ENCODE results near the gene KIAA1671. TPM values are rescaled to one million over a fixed set of nuclear protein-coding genes. Genes with fewer than 3 reads are reported as not detected.

Gene KIAA1671
- total and polyA plus RNA-seq, 2 of the 13 experiments (the other 11 are each of a cell fraction or from before 2014, with no cell fraction given): 13.5 to 13.6 TPM

DNA sequence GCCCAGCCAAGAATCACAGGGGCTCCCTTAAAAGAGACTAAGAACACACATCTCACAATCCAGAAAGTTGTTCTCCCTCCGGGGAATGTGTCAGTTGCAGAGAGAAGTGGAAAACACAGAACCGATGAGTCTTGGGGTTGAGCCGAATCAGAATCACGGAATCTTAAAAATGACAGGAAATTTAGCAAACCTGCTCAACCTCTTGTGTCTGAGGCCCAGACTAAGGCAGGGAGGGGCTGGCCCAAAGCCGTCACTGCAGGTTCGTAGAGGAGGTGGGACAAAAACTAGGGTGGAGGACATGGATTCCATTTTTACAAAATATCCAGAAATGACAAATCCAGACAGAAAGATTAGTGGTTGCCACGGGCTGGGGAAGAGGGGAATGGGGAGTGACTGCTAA lies 63.8 kb downstream of the KIAA1671 start:
- FAIRE-seq (no peak), DNase-seq (ENCODE audit: low spot score) (no peak), ATAC-seq (no peak)
- Histone ChIP-seq H3K27ac (ENCODE audit: extremely low read length, insufficient read depth, low read length) (no peak overlapping the region), H3K79me2 (ENCODE audit: insufficient read depth, low read length) (no peaks in the 10 kb centered on the region), H4K20me1 (ENCODE audit: insufficient read depth, low read length) (no peaks in the 10 kb centered on the region), H3K4me3 (replicated peaks in 1 of 3; ENCODE audit: insufficient read depth in 1 of 3, low read depth in 2 of 3, low read length in 3 of 3) (no peak overlapping the region), H3K9me3 (ENCODE audit: low read length) (no peaks in the 10 kb centered on the region), H3K27me3 (ENCODE audit: control insufficient read depth in 1 of 2, insufficient read depth in 2 of 2, low read length in 2 of 2) (no peaks in the 10 kb centered on the region), H3K9ac (ENCODE audit: insufficient read depth, low read depth, low read length) (no peak overlapping the region), H3K4me2 (ENCODE audit: low read depth, low read length) (no peak overlapping the region), H2AFZ (ENCODE audit: low read length) (no peak overlapping the region), H3K4me1 (ENCODE audit: insufficient read depth, low read length) (peaks cover 29% of the 10 kb centered on the region), H3K36me3 (replicated peaks in 1 of 2; ENCODE audit: control insufficient read depth in 1 of 2, insufficient read depth in 2 of 2, low read length in 2 of 2) (no peaks in the 10 kb centered on the region; a peak in 2 of 5 replicates)
- TF ChIP-seq REL (CRISPR knock-in tag; conservative IDR thresholded peaks at IDR 0.05): no peak
- no peak for TF ChIP-seq SRY (CRISPR knock-in tag; IDR thresholded peaks at IDR 0.05)
- no peak for TF ChIP-seq TAF15 (IDR thresholded peaks at IDR 0.05; ENCODE audit: low read depth, low read length, poor library complexity, severe bottlenecking)
- ChIA-PET CTCF (ENCODE audit: low intra/inter-chr PET ratio, low total read pairs) (no interaction called here), POLR2A (no interaction called here)
- 96% methylated on average over 7 of the region's 7 CpGs for WGBS (ENCODE audit: low lambda C conversion rate)
- BruUV-seq (replicated peaks): no TSS peak
- in situ Hi-C loops (cut with HindIII; ENCODE audit: extremely low pct_ligation_motif_present, low pct_unique_long_range_greater_than_20kb) (no loop called here), intact Hi-C loops (cut with micrococcal nuclease; ENCODE audit: unreplicated experiment) (no loop called here)

DNA sequence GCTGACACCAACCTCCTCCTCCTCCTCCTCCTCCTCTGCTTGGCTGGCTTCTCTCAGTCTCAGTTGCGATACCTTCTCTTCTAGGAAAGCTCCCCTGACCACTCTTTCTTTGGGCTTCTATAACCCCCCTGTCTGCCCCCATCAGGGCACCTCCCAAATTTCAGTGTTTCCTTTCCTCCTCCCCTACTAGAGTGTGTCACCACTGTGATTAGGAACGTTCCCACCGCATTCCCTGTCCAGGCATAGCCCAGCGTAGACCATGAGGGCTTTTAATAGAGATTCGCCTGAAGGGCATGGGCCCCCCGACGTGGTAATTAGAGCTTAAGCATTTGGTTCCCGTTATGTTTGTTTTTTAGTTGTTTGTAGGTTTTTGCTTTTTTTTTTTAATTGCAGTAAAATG lies 65.5 kb downstream of the KIAA1671 start:
- in situ Hi-C loops (cut with HindIII; ENCODE audit: extremely low pct_ligation_motif_present, low pct_unique_long_range_greater_than_20kb): no loop called here
- ATAC-seq (no peak), FAIRE-seq (no peak), DNase-seq (ENCODE audit: low spot score) (no peak)
- ChIA-PET POLR2A (no interaction called here), CTCF (ENCODE audit: low intra/inter-chr PET ratio, low total read pairs) (no interaction called here)
- Histone ChIP-seq H3K4me3 (replicated peaks in 1 of 3; ENCODE audit: insufficient read depth in 1 of 3, low read depth in 2 of 3, low read length in 3 of 3) (no peak overlapping the region), H3K36me3 (replicated peaks in 1 of 2; ENCODE audit: control insufficient read depth in 1 of 2, insufficient read depth in 2 of 2, low read length in 2 of 2) (no peaks in the 10 kb centered on the region; a peak in 2 of 5 replicates), H3K27me3 (ENCODE audit: control insufficient read depth in 1 of 2, insufficient read depth in 2 of 2, low read length in 2 of 2) (no peaks in the 10 kb centered on the region), H3K79me2 (ENCODE audit: insufficient read depth, low read length) (no peaks in the 10 kb centered on the region), H4K20me1 (ENCODE audit: insufficient read depth, low read length) (no peaks in the 10 kb centered on the region), H3K4me1 (ENCODE audit: insufficient read depth, low read length) (peaks cover 26% of the 10 kb centered on the region), H3K9ac (ENCODE audit: insufficient read depth, low read depth, low read length) (no peak overlapping the region), H3K4me2 (ENCODE audit: low read depth, low read length) (no peak overlapping the region), H3K9me3 (ENCODE audit: low read length) (no peaks in the 10 kb centered on the region), H2AFZ (ENCODE audit: low read length) (no peak overlapping the region), H3K27ac (ENCODE audit: extremely low read length, insufficient read depth, low read length) (no peak overlapping the region)
- no peak for TF ChIP-seq AGO1 (IDR thresholded peaks at IDR 0.05; ENCODE audit: low read depth, low read length, poor library complexity, severe bottlenecking)
- TF ChIP-seq EHMT2 (IDR thresholded peaks at IDR 0.05; ENCODE audit: borderline replicate concordance, low read depth, low read length): no peak
- TF ChIP-seq PREB (CRISPR knock-in tag; IDR thresholded peaks at IDR 0.05): no peak
- TF ChIP-seq SRSF1 (optimal IDR thresholded peaks at IDR 0.05; ENCODE audit: low read depth, low read length): no peak
- TF ChIP-seq ZNF672 (CRISPR knock-in tag; IDR thresholded peaks at IDR 0.05): no peak
- no peak for TF ChIP-seq ZBTB49 (CRISPR knock-in tag; IDR thresholded peaks at IDR 0.05; ENCODE audit: borderline replicate concordance)
- TF ChIP-seq SIX4 (CRISPR knock-in tag; IDR thresholded peaks at IDR 0.05): no peak
- TF ChIP-seq DNMT3B (CRISPR knock-in tag; conservative IDR thresholded peaks at IDR 0.05): no peak
- TF ChIP-seq ZNF703 (CRISPR knock-in tag; IDR thresholded peaks at IDR 0.05; ENCODE audit: borderline replicate concordance): no peak
- TF ChIP-seq SRSF4 (IDR thresholded peaks at IDR 0.05; ENCODE audit: low read depth, low read length, poor library complexity, severe bottlenecking): no peak
- no peak for TF ChIP-seq ELF4 (CRISPR knock-in tag; IDR thresholded peaks at IDR 0.05; ENCODE audit: borderline replicate concordance)
- no peak for TF ChIP-seq ZNF296 (CRISPR knock-in tag; conservative IDR thresholded peaks at IDR 0.05)
- intact Hi-C loops (cut with micrococcal nuclease; ENCODE audit: unreplicated experiment): no loop called here
- no TSS peak for BruUV-seq (replicated peaks)
- 96% methylated on average over 8 of the region's 8 CpGs for WGBS (ENCODE audit: low lambda C conversion rate)
